Stimulated activated naive B cell treated with anti-CD40 and anti-IgM and Interleukin-4, amounts not matched to agents 10 μg/mL and 1 μg/mL and 100 μg/mL, for 72 hours (primary cell): ENCODE data around the gene SPG7.

Source experiments
- ATAC-seq, 2 donors: fragments of 150-1000 bp; cut with Tn5 transposase; replicated peaks; 2 replicates each; pipeline ENCODE4 v1.10.0; 2021; ENCODE audit warnings: moderate library complexity in 1 of 2
- DNase-seq: peaks from one replicate; pipeline ENCODE4 v3.0.0; 2021
- H3K27ac Mint-ChIP-seq: one replicate; pipeline ENCODE4 v1.8.0; 2022; ENCODE audit warnings: mild to moderate bottlenecking, mixed read lengths
- H3K27me3 Mint-ChIP-seq, 2 donors: one replicate each; pipeline ENCODE4 v1.8.0; 2022; ENCODE audit warnings: mixed read lengths in 2 of 2
- H3K36me3 Mint-ChIP-seq, 2 donors: one replicate each; pipeline ENCODE4 v1.8.0; 2022; ENCODE audit warnings: mixed read lengths in 2 of 2, mild to moderate bottlenecking in 1 of 2
- H3K4me1 Mint-ChIP-seq, 2 donors: one replicate each; pipeline ENCODE4 v1.8.0; 2022; ENCODE audit warnings: mixed read lengths in 2 of 2, mild to moderate bottlenecking in 1 of 2
- H3K4me3 Mint-ChIP-seq, 2 donors: one replicate each; pipeline ENCODE4 v1.8.0; 2022; ENCODE audit warnings: mild to moderate bottlenecking in 2 of 2, mixed read lengths in 2 of 2, moderate library complexity in 1 of 2
- H3K9me3 Mint-ChIP-seq, 2 donors: one replicate each; pipeline ENCODE4 v1.8.0; 2022; ENCODE audit warnings: mixed read lengths in 2 of 2, mild to moderate bottlenecking in 1 of 2

Gene SPG7

GRCh38 chr16:89600427-89600826 is 92.2 kb downstream of the SPG7 start:
- ATAC-seq = no peak
- Mint-ChIP-seq H3K36me3 (no peaks in the 10 kb centered on the region), H3K27ac (peak overlapping the region; percentile 51), H3K9me3 (no peaks in the 10 kb centered on the region), H3K4me1 (peaks cover 12 to 13% of the 10 kb centered on the region in 2 donors), H3K27me3 (peaks cover 5 to 20% of the 10 kb centered on the region in 2 donors), H3K4me3 (no peak overlapping the region)
- DNase-seq = no peak

GRCh38 chr16:89600956-89601355 is 92.8 kb downstream of the SPG7 start:
- DNase-seq (no peak), ATAC-seq (no peak)
- Mint-ChIP-seq H3K9me3 (no peaks in the 10 kb centered on the region), H3K27me3 (peaks cover 5 to 20% of the 10 kb centered on the region in 2 donors), H3K27ac (no peak overlapping the region), H3K4me1 (peaks cover 12 to 13% of the 10 kb centered on the region in 2 donors), H3K36me3 (no peaks in the 10 kb centered on the region), H3K4me3 (no peak overlapping the region)

- Mint-ChIP-seq H3K4me1 (peaks cover 10 to 13% of the 10 kb centered on the region in 2 donors), H3K36me3 (no peaks in the 10 kb centered on the region), H3K27ac (no peak overlapping the region), H3K27me3 (peaks cover 5 to 20% of the 10 kb centered on the region in 2 donors), H3K9me3 (no peaks in the 10 kb centered on the region), H3K4me3 (no peak overlapping the region)
- DNase-seq (no peak), ATAC-seq (no peak)
Observed at GRCh38 chr16:89601906-89602272, 93.7 kb downstream of the SPG7 start.

GRCh38 chr16:89602273-89602951 is 94.2 kb downstream of the SPG7 start:
- Mint-ChIP-seq H3K36me3 (no peaks in the 10 kb centered on the region), H3K27me3 (peaks cover 5 to 20% of the 10 kb centered on the region in 2 donors), H3K27ac (no peak overlapping the region), H3K4me1 (peaks cover 10 to 13% of the 10 kb centered on the region in 2 donors), H3K9me3 (no peaks in the 10 kb centered on the region), H3K4me3 (peak overlapping the region in 1 of 2 donors; percentile 51)
- DNase-seq = no peak
- peak; percentile 81 to 87 for ATAC-seq

GRCh38 chr16:89602952-89603590 is 94.9 kb downstream of the SPG7 start:
- no peak overlapping the region for H3K27ac Mint-ChIP-seq
- peak; percentile 12 to 14 for ATAC-seq
- H3K4me1 Mint-ChIP-seq = peaks cover 10 to 13% of the 10 kb centered on the region in 2 donors

GRCh38 chr16:89604764-89605163 is 96.6 kb downstream of the SPG7 start:
- Mint-ChIP-seq H3K4me1 (peaks cover 10 to 13% of the 10 kb centered on the region in 2 donors), H3K9me3 (no peaks in the 10 kb centered on the region), H3K27ac (no peak overlapping the region), H3K36me3 (no peaks in the 10 kb centered on the region), H3K4me3 (no peak overlapping the region), H3K27me3 (peaks cover 5 to 15% of the 10 kb centered on the region in 2 donors)
- ATAC-seq = no peak
- no peak for DNase-seq

More at GRCh38 chr16:89602952-89603590, 94.9 kb downstream of the SPG7 start:
- no peak for DNase-seq
- Mint-ChIP-seq H3K4me3 (peak overlapping the region in 1 of 2 donors; percentile 51), H3K27me3 (peaks cover 5 to 20% of the 10 kb centered on the region in 2 donors), H3K36me3 (no peaks in the 10 kb centered on the region), H3K9me3 (no peaks in the 10 kb centered on the region)

GRCh38 chr16:89605186-89605970 is 97.2 kb downstream of the SPG7 start:
- DNase-seq (no peak), ATAC-seq (no peak)
- H3K4me1 Mint-ChIP-seq = peaks cover 10 to 13% of the 10 kb centered on the region in 2 donors
- peaks cover 5 to 15% of the 10 kb centered on the region in 2 donors for H3K27me3 Mint-ChIP-seq
- H3K27ac Mint-ChIP-seq = no peak overlapping the region
- H3K4me3 Mint-ChIP-seq = no peak overlapping the region
- H3K36me3 Mint-ChIP-seq = no peaks in the 10 kb centered on the region
- H3K9me3 Mint-ChIP-seq = no peaks in the 10 kb centered on the region

GRCh38 chr16:89606006-89606405 is 97.8 kb downstream of the SPG7 start:
- H3K27me3 Mint-ChIP-seq = peaks cover 5 to 15% of the 10 kb centered on the region in 2 donors
- H3K4me1 Mint-ChIP-seq = peaks cover 10 to 13% of the 10 kb centered on the region in 2 donors
- H3K4me3 Mint-ChIP-seq = no peak overlapping the region
- no peak overlapping the region for H3K27ac Mint-ChIP-seq
- ATAC-seq (no peak), DNase-seq (no peak)
- H3K9me3 Mint-ChIP-seq = no peaks in the 10 kb centered on the region
- H3K36me3 Mint-ChIP-seq = no peaks in the 10 kb centered on the region
